Measurements from ENCODE around the gene RPL37A.

GRCh38 chr2:216539120-216539519, 40.5 kb downstream of the RPL37A start:
- no peak for TF ChIP-seq RXRA (IDR thresholded peaks at IDR 0.05)
- no peak for TF ChIP-seq CTCF (IDR thresholded peaks at IDR 0.05; ENCODE audit: low read depth, low read length, missing input control)
- TF ChIP-seq EGR1 (IDR thresholded peaks at IDR 0.05; ENCODE audit: low read depth in 2 of 2): no peak
- TF ChIP-seq NR2F2 (IDR thresholded peaks at IDR 0.05): no peak

Measured in liver (tissue), 3 donors.